ENCODE data around the gene TELO2.

DNA sequence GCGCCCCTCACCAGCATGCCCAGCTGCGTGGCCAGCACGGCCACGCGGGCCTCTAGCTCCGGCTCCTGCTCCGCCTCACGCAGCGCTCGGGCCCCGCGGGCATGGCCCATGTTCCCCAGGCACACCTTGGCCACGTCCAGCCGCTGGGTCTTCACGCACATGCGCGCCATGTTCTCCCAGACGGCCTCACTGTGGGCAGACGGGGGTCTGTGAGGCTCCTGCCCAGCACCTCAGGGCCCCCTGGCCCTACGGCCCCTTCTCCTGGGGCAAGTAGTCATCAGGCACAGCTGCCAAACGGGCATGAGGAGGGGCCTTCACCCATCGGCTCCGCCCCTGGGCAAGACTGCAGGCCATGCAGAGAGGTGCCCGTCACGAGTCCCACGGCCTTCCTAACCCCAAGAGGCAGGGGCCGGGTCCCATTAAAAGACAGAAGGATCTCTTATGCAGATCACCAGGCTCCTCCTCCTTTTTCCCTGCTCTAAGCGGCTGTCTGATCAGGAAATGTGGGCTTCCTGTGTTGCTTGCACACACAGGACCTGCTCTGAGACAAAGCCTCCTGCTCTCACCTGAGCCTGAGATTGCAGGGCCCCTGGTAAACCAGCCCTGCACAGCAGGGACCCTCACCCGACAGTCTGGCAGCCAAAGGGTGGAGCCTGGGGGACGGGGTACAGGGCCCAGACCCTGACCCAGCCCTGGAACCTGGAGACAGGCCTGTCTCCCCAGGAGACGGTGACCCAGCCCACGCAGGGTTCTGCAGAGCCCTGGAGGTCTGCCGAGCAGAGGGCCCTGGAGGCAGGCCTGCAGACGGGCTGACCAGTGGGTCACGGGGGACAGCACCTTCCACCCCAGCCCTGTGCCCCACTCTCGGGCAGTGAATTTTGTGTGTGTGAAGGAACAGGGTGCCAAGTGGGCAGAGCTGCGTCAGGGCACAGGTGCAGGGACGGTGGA, 33.7 kb downstream of the TELO2 start:
- TF ChIP-seq, protein P1, sequence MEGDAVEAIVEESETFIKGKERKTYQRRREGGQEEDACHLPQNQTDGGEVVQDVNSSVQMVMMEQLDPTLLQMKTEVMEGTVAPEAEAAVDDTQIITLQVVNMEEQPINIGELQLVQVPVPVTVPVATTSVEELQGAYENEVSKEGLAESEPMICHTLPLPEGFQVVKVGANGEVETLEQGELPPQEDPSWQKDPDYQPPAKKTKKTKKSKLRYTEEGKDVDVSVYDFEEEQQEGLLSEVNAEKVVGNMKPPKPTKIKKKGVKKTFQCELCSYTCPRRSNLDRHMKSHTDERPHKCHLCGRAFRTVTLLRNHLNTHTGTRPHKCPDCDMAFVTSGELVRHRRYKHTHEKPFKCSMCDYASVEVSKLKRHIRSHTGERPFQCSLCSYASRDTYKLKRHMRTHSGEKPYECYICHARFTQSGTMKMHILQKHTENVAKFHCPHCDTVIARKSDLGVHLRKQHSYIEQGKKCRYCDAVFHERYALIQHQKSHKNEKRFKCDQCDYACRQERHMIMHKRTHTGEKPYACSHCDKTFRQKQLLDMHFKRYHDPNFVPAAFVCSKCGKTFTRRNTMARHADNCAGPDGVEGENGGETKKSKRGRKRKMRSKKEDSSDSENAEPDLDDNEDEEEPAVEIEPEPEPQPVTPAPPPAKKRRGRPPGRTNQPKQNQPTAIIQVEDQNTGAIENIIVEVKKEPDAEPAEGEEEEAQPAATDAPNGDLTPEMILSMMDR (IDR thresholded peaks at IDR 0.05; ENCODE audit: low read depth, low read length, poor library complexity, severe bottlenecking) = no peak
- no peak for TF ChIP-seq EZH2phosphoT487 (IDR thresholded peaks at IDR 0.05; ENCODE audit: borderline replicate concordance, low read length)
